Nephron progenitor cell (in vitro differentiated cells): ENCODE results near the gene PSEN1.
A peak's percentile ranks its signal among the peaks of the same experiment; 100 is the strongest.

Experiments used
- DNase-seq: peaks from one replicate; pipeline ENCODE4 v3.0.0; 2021
- H3K27ac Mint-ChIP-seq: 2 replicates; pipeline ENCODE4 v1.8.0; 2021; ENCODE audit warnings: mild to moderate bottlenecking, moderate library complexity, mixed read lengths
- H3K27me3 Mint-ChIP-seq: 2 replicates; pipeline ENCODE4 v1.8.0; 2021; ENCODE audit warnings: mild to moderate bottlenecking, low read depth, mixed read lengths; ENCODE audit not compliant: poor library complexity
- H3K36me3 Mint-ChIP-seq: 2 replicates; pipeline ENCODE4 v1.8.0; 2021; ENCODE audit warnings: low read depth, mixed read lengths
- H3K4me1 Mint-ChIP-seq: 2 replicates; pipeline ENCODE4 v1.8.0; 2021; ENCODE audit warnings: mixed read lengths
- H3K4me3 Mint-ChIP-seq: 2 replicates; pipeline ENCODE4 v1.8.0; 2021; ENCODE audit warnings: mild to moderate bottlenecking, moderate library complexity, mixed read lengths
- H3K9me3 Mint-ChIP-seq: 2 replicates; pipeline ENCODE4 v1.8.0; 2021; ENCODE audit warnings: mild to moderate bottlenecking, moderate library complexity, mixed read lengths
- CTCF ChIP-seq: fragments of 200-600 bp; sonication (generic); IDR thresholded peaks from 2 replicates; pipeline ENCODE4 v1.5.0; 2021; ENCODE audit warnings: antibody characterized with exemption

The PSEN1 gene

GRCh38 chr14:73234586-73235394 is 98.5 kb downstream of the PSEN1 start:
- Mint-ChIP-seq H3K9me3 (no peaks in the 10 kb centered on the region), H3K4me3 (no peak overlapping the region), H3K36me3 (no peaks in the 10 kb centered on the region), H3K27ac (no peak overlapping the region), H3K27me3 (peaks cover 73% of the 10 kb centered on the region), H3K4me1 (peaks cover 51% of the 10 kb centered on the region)
- TF ChIP-seq CTCF = no peak
- DNase-seq = no peak

DNA sequence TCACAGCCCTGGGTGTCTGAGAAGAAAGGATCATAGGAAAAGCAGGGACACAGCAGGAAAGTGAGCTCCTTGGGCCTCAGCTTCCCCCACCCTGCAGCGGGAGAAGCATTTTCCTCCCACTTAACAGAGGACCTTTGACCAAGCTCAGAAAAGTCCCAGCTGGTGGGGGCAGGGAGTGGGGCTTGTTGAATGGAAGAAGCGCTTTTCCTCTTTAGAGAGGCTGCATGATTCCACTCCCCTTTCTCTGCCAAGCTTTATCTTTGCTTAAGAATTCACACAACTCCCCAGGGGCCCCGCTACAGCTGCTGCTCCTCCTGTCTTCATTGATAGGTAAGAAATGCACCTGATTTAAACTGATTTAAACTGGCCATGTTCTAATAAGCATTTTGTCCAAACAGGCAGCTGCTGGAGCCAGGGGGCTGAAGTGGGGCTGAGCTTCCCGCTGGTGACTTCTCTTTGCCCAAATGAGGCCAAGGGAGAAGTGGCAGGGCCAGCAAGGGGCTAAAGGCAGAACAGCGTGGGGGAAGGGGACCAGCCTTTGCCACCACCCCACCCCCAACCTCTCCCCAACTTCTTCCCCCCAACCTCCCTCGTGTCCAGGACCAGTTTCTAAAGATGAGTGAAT is 99.3 kb downstream of the PSEN1 start:
- TF ChIP-seq CTCF = no peak
- no peak overlapping the region for H3K27ac Mint-ChIP-seq
- H3K27me3 Mint-ChIP-seq = peaks cover 80% of the 10 kb centered on the region
- no peaks in the 10 kb centered on the region for H3K9me3 Mint-ChIP-seq
- no peaks in the 10 kb centered on the region for H3K36me3 Mint-ChIP-seq
- peaks cover 51% of the 10 kb centered on the region for H3K4me1 Mint-ChIP-seq
- H3K4me3 Mint-ChIP-seq = peak overlapping the region; percentile 52
- no peak for DNase-seq

- Mint-ChIP-seq H3K27ac (no peak overlapping the region), H3K36me3 (no peaks in the 10 kb centered on the region), H3K4me3 (peak overlapping the region; percentile 52), H3K27me3 (peaks cover 84% of the 10 kb centered on the region), H3K9me3 (no peaks in the 10 kb centered on the region), H3K4me1 (peaks cover 51% of the 10 kb centered on the region)
- no peak for TF ChIP-seq CTCF
- no peak for DNase-seq
These were observed 99.8 kb downstream of the PSEN1 start for GRCh38 chr14:73236157-73236556.

DNA sequence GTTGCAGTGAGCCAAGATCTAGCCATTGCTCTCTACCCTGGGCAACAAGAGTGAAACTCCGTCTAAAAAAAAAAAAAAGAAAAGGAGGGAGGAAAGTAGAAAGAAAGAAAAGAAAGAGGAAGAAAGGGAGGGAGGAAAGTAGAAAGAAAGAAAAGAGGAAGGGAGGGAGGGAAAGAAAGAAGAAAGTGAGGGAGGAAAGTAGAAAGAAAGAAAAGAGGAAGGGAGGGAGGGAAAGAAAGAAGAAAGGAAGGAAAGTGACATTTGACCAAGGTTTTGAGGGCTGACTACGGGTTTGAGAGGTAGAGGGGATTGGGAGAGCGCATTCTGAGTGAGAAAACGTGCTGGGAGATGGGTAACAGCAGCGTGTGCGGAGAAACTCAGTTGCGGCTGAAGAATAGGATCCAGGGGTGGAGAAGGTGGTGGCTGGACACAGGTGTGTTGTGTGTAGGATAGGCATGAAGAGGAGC is 100.5 kb downstream of the PSEN1 start:
- H3K9me3 Mint-ChIP-seq = no peaks in the 10 kb centered on the region
- H3K36me3 Mint-ChIP-seq = no peaks in the 10 kb centered on the region
- no peak for DNase-seq
- no peak for TF ChIP-seq CTCF
- H3K27me3 Mint-ChIP-seq = peaks cover 90% of the 10 kb centered on the region
- H3K27ac Mint-ChIP-seq = no peak overlapping the region
- H3K4me3 Mint-ChIP-seq = peak overlapping the region; percentile 80
- H3K4me1 Mint-ChIP-seq = peaks cover 51% of the 10 kb centered on the region

DNA sequence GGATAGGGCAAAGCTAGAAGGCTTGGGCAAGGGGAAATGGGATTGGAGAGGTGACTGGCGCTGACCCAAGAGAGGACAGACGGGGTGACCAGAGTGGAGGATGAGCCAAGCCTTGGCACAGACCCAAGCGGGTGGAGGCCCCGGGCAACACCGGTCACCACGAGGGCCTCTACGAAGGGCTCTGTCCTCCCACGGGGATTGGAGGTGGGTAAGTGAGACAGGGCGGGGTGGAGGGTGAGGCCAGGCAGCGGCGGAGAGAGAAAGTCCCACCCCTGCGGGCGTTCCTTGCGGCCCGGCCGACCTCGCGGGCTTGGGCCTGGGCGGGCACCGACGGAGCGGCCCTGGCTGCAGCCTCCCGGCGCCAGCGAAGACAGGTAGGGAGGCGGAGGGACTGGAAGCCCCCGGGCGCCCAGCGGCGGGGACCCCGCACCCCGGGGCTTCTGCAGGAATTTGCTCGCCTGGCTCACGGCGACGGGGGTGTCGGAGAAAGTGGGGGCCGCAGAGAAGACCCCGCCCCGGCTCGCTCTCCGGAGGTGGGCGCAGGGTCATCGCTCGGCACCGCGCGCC is 101.0 kb downstream of the PSEN1 start, which contains the start of gene PAPLN:
Gene PAPLN (plus strand): TSS at position 288 of the 567 bp plus-strand sequence. CDS start 2,273 bp downstream, outside the sequence.
- Mint-ChIP-seq H3K27ac (no peak within 1 kb of the TSS), H3K27me3 (peaks cover 93% of the 10 kb centered on the region), H3K4me1 (peaks cover 54% of the 10 kb centered on the region), H3K9me3 (no peaks in the 10 kb centered on the region), H3K4me3 (peak within 1 kb of the TSS; percentile 80), H3K36me3 (no peaks in the 10 kb centered on the region)
- DNase-seq = no peak
- no peak for TF ChIP-seq CTCF
